Measurements from ENCODE around the gene ARL10. TPM values are rescaled to one million over a fixed set of nuclear protein-coding genes. Genes with fewer than 3 reads are reported as not detected.
A peak's percentile ranks its signal among the peaks of the same experiment; 100 is the strongest.

Gene ARL10
- polyA plus RNA-seq, 3 donors: 0.04 to 0.93 TPM; not detected in 1

GRCh38 chr5:176342766-176343458 is 22.4 kb upstream of the ARL10 start:
- intact Hi-C loops (cut with micrococcal nuclease): no loop called here
- Mint-ChIP-seq H3K27me3 (ENCODE audit: low read depth in 3 of 3) (no peaks in the 10 kb centered on the region), H3K9me3 (no peaks in the 10 kb centered on the region), H3K4me3 (no peak overlapping the region), H3K36me3 (peaks cover 67 to 70% of the 10 kb centered on the region in 2 donors), H3K27ac (peak overlapping the region in 1 of 7 donors; percentile 41), H3K4me1 (no peaks in the 10 kb centered on the region)
- no peak overlapping the region for H2AFZ ChIP-seq (ENCODE audit: insufficient read depth, low read depth, low read length, poor library complexity, severe bottlenecking)
- WGBS (ENCODE audit: insufficient coverage): no CpG with 5 or more reads among the region's 2 CpGs
- H4K20me1 ChIP-seq (ENCODE audit: insufficient read depth, low read length): no peaks in the 10 kb centered on the region
- no peaks in the 10 kb centered on the region for H3K9me3 ChIP-seq (replicated peaks in 1 of 2; ENCODE audit: control insufficient read depth in 1 of 2, insufficient read depth in 1 of 2, low read length in 2 of 2)
- no peaks in the 10 kb centered on the region for H3K27me3 ChIP-seq (ENCODE audit: control insufficient read depth in 2 of 2, insufficient read depth in 2 of 2, low read length in 2 of 2)
- no peak overlapping the region for H3K9ac ChIP-seq (ENCODE audit: insufficient read depth, low read length, poor library complexity, severe bottlenecking)
- no peak overlapping the region for H3K4me2 ChIP-seq (replicated peaks; ENCODE audit: extremely low read depth, low read length, poor library complexity, severe bottlenecking)
- no peak for TF ChIP-seq CTCF (IDR thresholded peaks at IDR 0.05)
- no peak overlapping the region for H3K27ac ChIP-seq (ENCODE audit: low read depth in 1 of 2, low read length in 2 of 2)
- no peak overlapping the region for H3K4me3 ChIP-seq (replicated peaks in 1 of 3; ENCODE audit: low read depth in 2 of 3, low read length in 3 of 3)
- H3K4me1 ChIP-seq (ENCODE audit: control insufficient read depth in 1 of 2, insufficient read depth in 2 of 2, low read length in 2 of 2): no peaks in the 10 kb centered on the region
- H3K79me2 ChIP-seq (ENCODE audit: insufficient read depth, low read length): no peaks in the 10 kb centered on the region
- DNase-seq: no peak
- H3K36me3 ChIP-seq (replicated peaks in 1 of 2; ENCODE audit: control insufficient read depth in 1 of 2, insufficient read depth in 2 of 2, low read length in 2 of 2): peaks cover 54 to 96% of the 10 kb centered on the region in 2 donors

- Histone ChIP-seq H3K9ac (ENCODE audit: insufficient read depth, low read length, poor library complexity, severe bottlenecking) (no peak overlapping the region), H4K20me1 (ENCODE audit: insufficient read depth, low read length) (peaks cover 5% of the 10 kb centered on the region)
- peaks cover 86 to 93% of the 10 kb centered on the region in 2 donors for H3K36me3 Mint-ChIP-seq
Observed at GRCh38 chr5:176350416-176350815, 14.9 kb upstream of the ARL10 start.

More at GRCh38 chr5:176350416-176350815, 14.9 kb upstream of the ARL10 start:
- no peaks in the 10 kb centered on the region for H3K27me3 Mint-ChIP-seq (ENCODE audit: low read depth in 3 of 3)
- H3K27ac Mint-ChIP-seq: peak overlapping the region in 2 of 7 donors; percentile 17 to 44
- no peak overlapping the region for H3K4me3 ChIP-seq (replicated peaks in 1 of 3; ENCODE audit: low read depth in 2 of 3, low read length in 3 of 3)
- H3K27ac ChIP-seq (ENCODE audit: low read depth in 1 of 2, low read length in 2 of 2): no peak overlapping the region
- H2AFZ ChIP-seq (ENCODE audit: insufficient read depth, low read depth, low read length, poor library complexity, severe bottlenecking): no peak overlapping the region
- H3K27me3 ChIP-seq (ENCODE audit: control insufficient read depth in 2 of 2, insufficient read depth in 2 of 2, low read length in 2 of 2): no peaks in the 10 kb centered on the region
- no peak overlapping the region for H3K4me2 ChIP-seq (replicated peaks; ENCODE audit: extremely low read depth, low read length, poor library complexity, severe bottlenecking)
- H3K9me3 ChIP-seq (replicated peaks in 1 of 2; ENCODE audit: control insufficient read depth in 1 of 2, insufficient read depth in 1 of 2, low read length in 2 of 2): no peaks in the 10 kb centered on the region
- H3K4me3 Mint-ChIP-seq: no peak overlapping the region
- no peak for TF ChIP-seq CTCF (IDR thresholded peaks at IDR 0.05)
- WGBS (ENCODE audit: insufficient coverage): 100% methylated on average over 4 of the region's 8 CpGs
- H3K9me3 Mint-ChIP-seq: no peaks in the 10 kb centered on the region
- H3K4me1 Mint-ChIP-seq: no peaks in the 10 kb centered on the region
- no peak for DNase-seq
- H3K79me2 ChIP-seq (ENCODE audit: insufficient read depth, low read length): peaks cover 4% of the 10 kb centered on the region
- H3K4me1 ChIP-seq (ENCODE audit: control insufficient read depth in 1 of 2, insufficient read depth in 2 of 2, low read length in 2 of 2): no peaks in the 10 kb centered on the region
- peaks cover 86 to 100% of the 10 kb centered on the region in 2 donors for H3K36me3 ChIP-seq (replicated peaks in 1 of 2; ENCODE audit: control insufficient read depth in 1 of 2, insufficient read depth in 2 of 2, low read length in 2 of 2)
- intact Hi-C loops (cut with micrococcal nuclease): no loop called here
